H1 (cell line): ENCODE data around the gene INIP. TPM values are rescaled to one million over a fixed set of nuclear protein-coding genes. Genes with fewer than 3 reads are reported as not detected.

Source experiments
- CTCF ChIA-PET: fragments of 300-600 bp; sonication (Branson Sonifier 250); formaldehyde crosslinking; loops from one replicate; lab custom pipeline; 2021; ENCODE audit not compliant: partially characterized antibody; lab: Charles Lee
- POLR2A ChIA-PET: fragments of 300-600 bp; sonication (Branson Sonifier 250); formaldehyde crosslinking; loops from one replicate; lab custom pipeline; 2021; ENCODE audit warnings: inconsistent platforms; ENCODE audit not compliant: partially characterized antibody; lab: Charles Lee
- DNase-seq, 2 experiments: peaks; one replicate each; pipeline versions ENCODE4 v3.0.0 to v3.0.0-alpha.2; 2010 to 2022; ENCODE audit warnings: low spot score in 2 of 2, low read depth in 1 of 2, mixed read lengths in 1 of 2
- FAIRE-seq: peaks from 2 replicates; lab custom pipeline; 2011; peaks lifted over from hg19 to GRCh38; lab: Jason Lieb, UNC
- H2AFZ ChIP-seq: 2 replicates; pipeline ENCODE4 v1.8.1; 2012; ENCODE audit warnings: low read length, inconsistent platforms
- H2AK5ac ChIP-seq: 2 replicates; pipeline ENCODE4 v1.6.1; 2013; ENCODE audit warnings: low read depth, low read length
- H2BK120ac ChIP-seq: replicated peaks from 2 replicates; pipeline ENCODE3; 2013; ENCODE audit warnings: low read depth, low read length, inconsistent platforms
- H2BK12ac ChIP-seq: 2 replicates; pipeline ENCODE4 v1.6.1; 2013; ENCODE audit warnings: low read depth, low read length
- H2BK15ac ChIP-seq: 2 replicates; pipeline ENCODE4 v1.6.1; 2013; ENCODE audit warnings: low read length
- H2BK20ac ChIP-seq: 2 replicates; pipeline ENCODE4 v1.6.1; 2013; ENCODE audit warnings: low read length
- H2BK5ac ChIP-seq: 2 replicates; pipeline ENCODE4 v1.6.1; 2013; ENCODE audit warnings: low read depth, low read length
- H3K14ac ChIP-seq: 2 replicates; pipeline ENCODE4 v1.6.1; 2013; ENCODE audit warnings: inconsistent platforms; ENCODE audit not compliant: insufficient read length
- H3K18ac ChIP-seq: 2 replicates; pipeline ENCODE4 v1.6.1; 2013; ENCODE audit warnings: low read length; ENCODE audit errors: extremely low read depth
- H3K23ac ChIP-seq: 2 replicates; pipeline ENCODE4 v1.6.1; 2013; ENCODE audit warnings: inconsistent platforms; ENCODE audit not compliant: insufficient read length
- H3K23me2 ChIP-seq: 2 replicates; pipeline ENCODE4 v1.6.1; 2013; ENCODE audit warnings: low read depth, low read length
- H3K27ac ChIP-seq: 2 replicates; pipeline ENCODE4 v1.6.1; 2011; ENCODE audit warnings: low read depth, low read length, inconsistent platforms
- H3K27me3 ChIP-seq, 4 experiments: replicated peaks in 1 of 4; 1 replicate in 1 of 4; 2 replicates in 3 of 4; pipeline versions ENCODE4 v1.6.1 to v1.8.1; 2011 to 2013; ENCODE audit warnings: low read length in 3 of 4, mild to moderate bottlenecking in 3 of 4, inconsistent platforms in 2 of 4, mixed read lengths in 2 of 4, moderate library complexity in 1 of 4; ENCODE audit not compliant: control insufficient read depth in 3 of 4, insufficient read depth in 3 of 4; ENCODE audit errors: extremely low read depth in 1 of 4
- H3K36me3 ChIP-seq, 4 experiments: 2 replicates each; pipeline versions ENCODE4 v1.6.1 to v1.8.1; 2011 to 2013; ENCODE audit warnings: mild to moderate bottlenecking in 4 of 4, low read length in 3 of 4, moderate library complexity in 2 of 4, control low read depth in 1 of 4, inconsistent platforms in 1 of 4; ENCODE audit not compliant: insufficient read depth in 4 of 4, control insufficient read depth in 2 of 4
- H3K4ac ChIP-seq: replicated peaks from 2 replicates; pipeline ENCODE3; 2013; ENCODE audit warnings: low read length, low read depth, mixed read lengths, inconsistent platforms; ENCODE audit not compliant: insufficient read length
- H3K4me1 ChIP-seq, 4 experiments: replicated peaks in 1 of 4; 1 replicate in 1 of 4; 2 replicates in 3 of 4; pipeline versions ENCODE4 v1.6.1 to v1.8.1; 2011 to 2013; ENCODE audit warnings: low read length in 3 of 4, inconsistent platforms in 2 of 4, mixed read lengths in 1 of 4; ENCODE audit not compliant: insufficient read depth in 4 of 4, control insufficient read depth in 3 of 4
- H3K4me2 ChIP-seq, 2 experiments: 2 replicates each; pipeline versions ENCODE4 v1.6.1 to v1.8.1; 2011 to 2013; ENCODE audit warnings: low read depth in 2 of 2, low read length in 2 of 2, control low read depth in 1 of 2, inconsistent platforms in 1 of 2, mild to moderate bottlenecking in 1 of 2; ENCODE audit not compliant: insufficient read depth in 1 of 2
- H3K4me3 ChIP-seq, 4 experiments: fragments of 200-600, 300-600 bp in 1 of 4; sonication (generic), shearing (Covaris generic), sonication (Bioruptor Twin) in 1 of 4; 2 replicates each; pipeline versions ENCODE4 v1.5.1 to v1.8.1; 2011 to 2016; ENCODE audit warnings: low read length in 4 of 4, low read depth in 3 of 4, control low read depth in 2 of 4, inconsistent platforms in 2 of 4, mild to moderate bottlenecking in 2 of 4, mixed read lengths in 1 of 4, moderate library complexity in 1 of 4; ENCODE audit not compliant: insufficient read depth in 2 of 4; ENCODE audit errors: extremely low read depth in 1 of 4
- H3K56ac ChIP-seq: replicated peaks from 2 replicates; pipeline ENCODE3; 2013; ENCODE audit warnings: low read depth, mild to moderate bottlenecking, mixed read lengths, low read length, inconsistent platforms; ENCODE audit not compliant: insufficient read length
- H3K79me1 ChIP-seq: 2 replicates; pipeline ENCODE4 v1.6.1; 2013; ENCODE audit warnings: low read depth, low read length, control low read depth
- H3K79me2 ChIP-seq, 2 experiments: 2 replicates each; pipeline versions ENCODE4 v1.6.1 to v1.8.1; 2012 to 2013; ENCODE audit warnings: low read length in 2 of 2, mild to moderate bottlenecking in 2 of 2, inconsistent platforms in 1 of 2; ENCODE audit not compliant: insufficient read depth in 2 of 2, control insufficient read depth in 1 of 2
- H3K9ac ChIP-seq, 4 experiments: replicated peaks in 1 of 4; 1 replicate in 1 of 4; 2 replicates in 3 of 4; pipeline versions ENCODE4 v1.6.1 to v1.8.1; 2011 to 2013; ENCODE audit warnings: low read depth in 3 of 4, low read length in 3 of 4, control low read depth in 2 of 4, mild to moderate bottlenecking in 2 of 4, moderate library complexity in 2 of 4, inconsistent platforms in 1 of 4; ENCODE audit errors: extremely low read depth in 1 of 4
- H3K9me3 ChIP-seq, 2 experiments: 2 replicates each; pipeline versions ENCODE4 v1.6.1 to v1.8.1; 2012 to 2013; ENCODE audit warnings: mild to moderate bottlenecking in 2 of 2, moderate library complexity in 2 of 2, control low read depth in 1 of 2, inconsistent platforms in 1 of 2, low read depth in 1 of 2, low read length in 1 of 2, mixed read lengths in 1 of 2; ENCODE audit not compliant: insufficient read depth in 2 of 2
- H4K20me1 ChIP-seq, 2 experiments: replicated peaks in 1 of 2; 2 replicates each; pipeline versions ENCODE3 to v1.8.1; 2011 to 2013; ENCODE audit warnings: inconsistent platforms in 2 of 2, low read length in 2 of 2, mild to moderate bottlenecking in 1 of 2; ENCODE audit not compliant: insufficient read depth in 2 of 2, control insufficient read depth in 1 of 2
- H4K5ac ChIP-seq: 2 replicates; pipeline ENCODE4 v1.6.1; 2013; ENCODE audit warnings: low read length, low read depth, mixed read lengths, inconsistent platforms; ENCODE audit not compliant: insufficient read length
- H4K8ac ChIP-seq: 2 replicates; pipeline ENCODE4 v1.8.0; 2013; ENCODE audit warnings: mild to moderate bottlenecking, moderate library complexity, low read length, inconsistent platforms; ENCODE audit not compliant: insufficient read depth; ENCODE audit errors: extremely low read depth
- H4K91ac ChIP-seq: replicated peaks from 2 replicates; pipeline ENCODE3; 2013; ENCODE audit warnings: low read length, mixed read lengths, inconsistent platforms; ENCODE audit not compliant: insufficient read length
- WGBS, 2 experiments: shearing (Covaris generic) in 1 of 2; methylation state at CpG; one replicate each; pipeline versions ENCODE4 v1.1.6 to v1.1.7; 2013 to 2015; ENCODE audit warnings: low lambda C conversion rate in 2 of 2, mixed read lengths in 2 of 2, inconsistent platforms in 1 of 2, low coverage in 1 of 2, missing lambda C conversion rate in 1 of 2; ENCODE audit not compliant: insufficient replicate concordance in 2 of 2, insufficient coverage in 1 of 2, insufficient read length in 1 of 2; ENCODE audit errors: extremely low coverage in 1 of 2, missing lambda C conversion rate in 1 of 2; 5-methylcytosine and 5-hydroxymethylcytosine counted together
- polyA plus RNA-seq, 7 experiments: library from polyadenylated mRNA; depleted of rRNA in 3 of 7; stranded (reverse) in 5 of 7; unstranded in 2 of 7; fragments of >200 nt in 5 of 7; fragments of 200-250 nt in 2 of 7; gene quantifications; 1 replicate in 5 of 7; 2 replicates in 1 of 7; 4 replicates in 1 of 7; pipeline versions ENCODE4 v1.2.1 to v1.2.3, GENCODE V29; 2011 to 2013; ENCODE audit warnings: missing spikeins in 2 of 7, mixed read lengths in 2 of 7
- total RNA-seq: library from RNA; stranded (reverse); fragmentation: NEBNext Ultra II Directional; extraction: Animal tissue kit (Norgen Biotek cat#: 25700); gene quantifications from 2 replicates; pipeline ENCODE4 v1.2.1, GENCODE V29; 2021

INIP gene
- total and polyA plus RNA-seq, 2 of the 8 experiments (the other 6 are each of a cell fraction or from before 2014, with no cell fraction given), result 10.7 to 18.3 TPM

DNA sequence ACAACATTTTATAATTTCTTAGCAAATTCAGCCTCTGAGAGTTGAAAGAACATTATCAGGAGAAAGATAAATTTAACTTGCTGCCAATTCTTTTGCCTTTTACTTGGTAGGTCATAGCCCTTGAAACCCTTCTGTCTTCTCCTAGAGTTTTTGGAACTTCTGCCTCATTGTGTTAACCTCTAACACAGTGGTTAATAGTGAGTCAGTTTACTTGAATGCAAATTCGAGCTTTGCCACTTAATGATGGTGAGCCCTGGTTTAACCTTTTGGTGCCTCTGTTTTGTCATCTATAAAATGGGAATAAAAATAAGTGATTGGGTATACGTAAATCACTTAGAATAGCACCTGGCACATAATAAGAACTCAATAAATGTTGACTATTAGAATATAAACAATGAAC is 1.8 kb upstream of the INIP start:
- Histone ChIP-seq H3K9me3 (no peaks in the 10 kb centered on the region), H3K79me2 (peaks cover 0 to 9% of the 10 kb centered on the region in 2 experiments; a peak in 2 of 4 replicates), H2BK5ac (no peak overlapping the region), H3K79me1 (no peaks in the 10 kb centered on the region), H2BK15ac (no peak overlapping the region), H4K5ac (no peak overlapping the region), H2BK120ac (no peak overlapping the region), H3K4ac (no peak overlapping the region), H3K4me3 (no peak overlapping the region), H3K18ac (no peak overlapping the region), H2AK5ac (no peak overlapping the region), H3K23ac (no peak overlapping the region), H2AFZ (no peak overlapping the region), H4K8ac (no peak overlapping the region), H4K20me1 (no peaks in the 10 kb centered on the region), H3K36me3 (peaks cover 0 to 2% (median 0%) of the 10 kb centered on the region in 4 experiments; a peak in 1 of 8 replicates), H4K91ac (no peak overlapping the region), H2BK12ac (no peak overlapping the region), H3K23me2 (peaks cover 4% of the 10 kb centered on the region), H3K4me1 (no peaks in the 10 kb centered on the region), H3K14ac (no peak overlapping the region), H3K27ac (no peak overlapping the region), H3K27me3 (no peaks in the 10 kb centered on the region), H2BK20ac (no peak overlapping the region), H3K56ac (no peak overlapping the region), H3K9ac (no peak overlapping the region), H3K4me2 (no peak overlapping the region)
- ChIA-PET POLR2A (interaction anchor here (0.6 kb wide), 1 partner anchor 275 kb away, joined by 3 read pairs; no protein-coding TSS in a partner anchor), CTCF (interaction anchor here (1.1 to 2.8 kb wide), 9 partner anchors 9 to 635 kb away, joined by 3 to 13 read pairs (median 5); no protein-coding TSS in a partner anchor)
- 86% methylated on average over 2 of the region's 2 CpGs; no CpG with 5 or more reads in 1 of the 2 experiments for WGBS, 2 experiments
- FAIRE-seq (no peak), DNase-seq (no peak)
